Keratinocyte (primary cell): ENCODE measurements around the gene BABAM2. TPM values are rescaled to one million over a fixed set of nuclear protein-coding genes. Genes with fewer than 3 reads are reported as not detected.

Experiments used
- DNase-seq: peaks from one replicate; pipeline ENCODE4 v3.0.0-alpha.2; 2011; ENCODE audit warnings: low read depth, missing footprints, low spot score
- FAIRE-seq: peaks from 2 replicates; lab custom pipeline; 2011; peaks lifted over from hg19 to GRCh38; lab: Jason Lieb, UNC
- H2AFZ ChIP-seq: 2 replicates; pipeline ENCODE4 v1.6.0; 2012; ENCODE audit warnings: low read length, control low read depth, inconsistent platforms; ENCODE audit not compliant: control insufficient read depth
- H3K27ac ChIP-seq: 2 replicates; pipeline ENCODE4 v1.5.1; 2011; ENCODE audit warnings: low read length; ENCODE audit not compliant: control insufficient read depth, insufficient read depth
- H3K27me3 ChIP-seq: 3 replicates; pipeline ENCODE4 v1.6.0; 2011; ENCODE audit warnings: low read length; ENCODE audit not compliant: control insufficient read depth, insufficient read depth; ENCODE audit errors: extremely low read depth
- H3K36me3 ChIP-seq, 2 experiments: 2 replicates in 1 of 2; 3 replicates in 1 of 2; pipeline ENCODE4 v1.5.1; 2011; ENCODE audit warnings: low read length in 2 of 2, mild to moderate bottlenecking in 1 of 2; ENCODE audit not compliant: control insufficient read depth in 2 of 2, insufficient read depth in 2 of 2; ENCODE audit errors: extremely low read depth in 1 of 2
- H3K4me1 ChIP-seq: 3 replicates; pipeline ENCODE4 v1.5.1; 2011; ENCODE audit warnings: low read length; ENCODE audit not compliant: control insufficient read depth, insufficient read depth; ENCODE audit errors: extremely low read depth
- H3K4me2 ChIP-seq: 3 replicates; pipeline ENCODE4 v1.6.0; 2011; ENCODE audit warnings: low read depth, low read length; ENCODE audit not compliant: control insufficient read depth, insufficient read depth; ENCODE audit errors: extremely low read depth
- H3K4me3 ChIP-seq, 3 experiments: fragments of 200-600 bp in 1 of 3; sonication (generic) in 1 of 3; 2 replicates in 2 of 3; 3 replicates in 1 of 3; pipeline ENCODE4 v1.5.1; 2011 to 2016; ENCODE audit warnings: low read length in 3 of 3, mild to moderate bottlenecking in 3 of 3, control low read depth in 2 of 3, inconsistent platforms in 1 of 3, low read depth in 1 of 3, mixed read lengths in 1 of 3, mixed run types in 1 of 3, moderate library complexity in 1 of 3; ENCODE audit not compliant: control insufficient read depth in 2 of 3, insufficient read depth in 2 of 3; ENCODE audit errors: extremely low read depth in 1 of 3
- H3K79me2 ChIP-seq: 2 replicates; pipeline ENCODE4 v1.6.0; 2012; ENCODE audit warnings: low read length; ENCODE audit not compliant: control insufficient read depth, insufficient read depth
- H3K9ac ChIP-seq: 3 replicates; pipeline ENCODE4 v1.6.0; 2011; ENCODE audit warnings: low read length; ENCODE audit not compliant: control insufficient read depth, insufficient read depth; ENCODE audit errors: extremely low read depth
- H3K9me1 ChIP-seq: 3 replicates; pipeline ENCODE4 v1.6.0; 2011; ENCODE audit warnings: low read length; ENCODE audit not compliant: control insufficient read depth, insufficient read depth; ENCODE audit errors: extremely low read depth
- H3K9me3 ChIP-seq: 2 replicates; pipeline ENCODE4 v1.5.1; 2012; ENCODE audit warnings: low read depth, low read length; ENCODE audit not compliant: control insufficient read depth
- H4K20me1 ChIP-seq: 3 replicates; pipeline ENCODE4 v1.6.0; 2011; ENCODE audit warnings: low read length; ENCODE audit not compliant: control insufficient read depth, insufficient read depth; ENCODE audit errors: extremely low read depth
- CTCF ChIP-seq, 3 experiments: IDR thresholded peaks in 1 of 3; conservative IDR thresholded peaks in 1 of 3; optimal IDR thresholded peaks in 1 of 3; 2 replicates in 2 of 3; 3 replicates in 1 of 3; pipeline versions ENCODE3 to v1.5.1; 2011; ENCODE audit warnings: low read length in 3 of 3, mild to moderate bottlenecking in 3 of 3, moderate library complexity in 2 of 3, control low read depth in 1 of 3, inconsistent platforms in 1 of 3; ENCODE audit not compliant: insufficient read depth in 2 of 3; ENCODE audit errors: extremely low read depth in 1 of 3
- EZH2 ChIP-seq: IDR thresholded peaks from one replicate; pipeline ENCODE4 v1.6.1; 2012; ENCODE audit warnings: inconsistent platforms, mild to moderate bottlenecking, low read length, moderate library complexity
- dilution Hi-C: fragments of 300-500 bp; cut with MboI; formaldehyde crosslinking; loops from one replicate; pipeline ENCODE4 v1.7.0; 2020; ENCODE audit warnings: low sequenced_read_pairs; ENCODE audit not compliant: extremely low pct_ligation_motif_present
- polyA plus RNA-seq, 5 experiments: library from polyadenylated mRNA; depleted of rRNA in 3 of 5; stranded (reverse) in 3 of 5; stranded (forward) in 1 of 5; unstranded in 1 of 5; fragments of >200 nt; gene quantifications; 1 replicate in 1 of 5; 2 replicates in 3 of 5; 3 replicates in 1 of 5; pipeline versions ENCODE4 v1.2.1 to v1.2.3, GENCODE V29; 2011 to 2012; ENCODE audit warnings: missing spikeins in 2 of 5, low read depth in 1 of 5, low replicate concordance in 1 of 5

The BABAM2 gene
- polyA plus RNA-seq, 1 donor (not counting 4 experiments of a cell fraction or from before 2014, with no cell fraction given), result 29.8 TPM

GRCh38 chr2:27901234-27901633 lies 10.7 kb downstream of the BABAM2 start:
- Histone ChIP-seq H3K4me2 (no peak overlapping the region), H3K27ac (no peak overlapping the region), H3K36me3 (peaks cover 0 to 3% of the 10 kb centered on the region in 2 experiments), H3K9ac (no peak overlapping the region), H3K9me1 (no peaks in the 10 kb centered on the region), H2AFZ (no peak overlapping the region), H3K4me1 (peaks cover 5% of the 10 kb centered on the region), H3K4me3 (no peak overlapping the region), H3K27me3 (no peaks in the 10 kb centered on the region), H3K79me2 (no peaks in the 10 kb centered on the region), H3K9me3 (no peaks in the 10 kb centered on the region), H4K20me1 (no peaks in the 10 kb centered on the region)
- dilution Hi-C loops, result no loop called here
- FAIRE-seq (peak; percentile 29), DNase-seq (no peak)
- TF ChIP-seq CTCF (optimal IDR thresholded peaks at IDR 0.05 in 1 of 3, IDR thresholded peaks at IDR 0.05 in 1 of 3, conservative IDR thresholded peaks at IDR 0.05 in 1 of 3; ENCODE audit: extremely low read depth in 1 of 3, insufficient read depth in 2 of 3, low read length in 3 of 3) (no peak), EZH2 (no peak)

GRCh38 chr2:27902098-27902497 lies 11.6 kb downstream of the BABAM2 start:
- no peaks in the 10 kb centered on the region for H3K9me1 ChIP-seq
- no peaks in the 10 kb centered on the region for H3K27me3 ChIP-seq
- no peak overlapping the region for H2AFZ ChIP-seq
- no peaks in the 10 kb centered on the region for H3K9me3 ChIP-seq
- no peaks in the 10 kb centered on the region for H3K36me3 ChIP-seq
- FAIRE-seq (no peak), DNase-seq (no peak)
- no peaks in the 10 kb centered on the region for H4K20me1 ChIP-seq
- dilution Hi-C loops, result no loop called here
- H3K4me3 ChIP-seq, result no peak overlapping the region
- TF ChIP-seq CTCF (optimal IDR thresholded peaks at IDR 0.05 in 1 of 3, IDR thresholded peaks at IDR 0.05 in 1 of 3, conservative IDR thresholded peaks at IDR 0.05 in 1 of 3; ENCODE audit: extremely low read depth in 1 of 3, insufficient read depth in 2 of 3, low read length in 3 of 3) (no peak), EZH2 (no peak)
- no peak overlapping the region for H3K9ac ChIP-seq
- peaks cover 5% of the 10 kb centered on the region for H3K4me1 ChIP-seq
- no peak overlapping the region for H3K27ac ChIP-seq
- no peaks in the 10 kb centered on the region for H3K79me2 ChIP-seq
- no peak overlapping the region for H3K4me2 ChIP-seq
